ENCODE results near the gene TADA2B. TPM values are rescaled to one million over a fixed set of nuclear protein-coding genes. Genes with fewer than 3 reads are reported as not detected.

Gene TADA2B
- total and polyA plus RNA-seq, 2 of the 4 experiments (the other 2 are of a cell fraction), result 6.1 to 8.6 TPM

DNA sequence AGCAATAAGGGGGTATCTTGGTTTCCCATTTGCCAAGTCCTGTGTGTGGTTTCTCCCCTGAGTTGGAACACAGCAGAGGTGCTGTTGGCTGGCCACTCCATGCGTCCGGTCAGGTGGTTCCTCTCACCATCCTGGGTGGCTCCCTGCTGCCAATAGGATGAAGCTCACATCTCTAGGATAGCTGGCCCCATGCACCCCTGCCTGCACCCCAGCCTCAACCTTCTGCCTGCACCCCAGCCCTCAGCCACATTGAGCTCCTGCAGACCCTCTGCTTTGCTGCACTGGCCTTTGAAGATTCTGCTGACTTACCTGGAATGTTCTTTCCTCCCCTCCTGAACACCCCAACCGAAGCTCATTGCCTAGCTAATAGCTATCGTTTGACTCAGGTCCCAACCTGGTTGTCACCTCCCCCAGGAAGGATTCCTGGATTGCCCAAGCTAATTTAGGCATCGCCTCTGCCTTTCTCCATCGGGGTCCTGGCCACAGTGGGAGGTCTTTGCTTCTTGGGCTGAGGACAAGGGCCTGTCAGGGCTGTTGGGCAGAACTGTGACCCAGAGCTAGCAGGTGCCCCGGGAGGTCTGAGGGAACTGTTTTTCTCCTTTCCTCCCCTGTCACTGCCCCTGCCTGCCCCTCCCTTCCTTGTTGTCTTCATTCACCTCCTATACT lies 61.3 kb downstream of the TADA2B start:
- Histone ChIP-seq H2BK15ac (ENCODE audit: low read depth, low read length) (no peak overlapping the region), H2BK5ac (ENCODE audit: low read depth, low read length, poor library complexity, severe bottlenecking) (no peak overlapping the region), H3K4me1 (ENCODE audit: control insufficient read depth, insufficient read depth, low read length) (peaks cover 6% of the 10 kb centered on the region; the same call in 1 of the 2 replicates), H2AFZ (replicated peaks; ENCODE audit: low read length, poor library complexity) (no peak overlapping the region), H4K20me1 (ENCODE audit: insufficient read depth, low read length) (peaks cover 4% of the 10 kb centered on the region; the same call in 1 of the 2 replicates), H3K9me3 (ENCODE audit: control insufficient read depth, insufficient read depth, low read length) (no peaks in the 10 kb centered on the region), H4K91ac (ENCODE audit: insufficient read depth, low read depth, low read length) (no peak overlapping the region), H3K56ac (ENCODE audit: extremely low read depth, insufficient read depth, low read length) (no peak overlapping the region), H3K4ac (ENCODE audit: low read depth, low read length) (no peak overlapping the region), H3K14ac (replicated peaks; ENCODE audit: low read depth, low read length) (no peak overlapping the region), H3K4me2 (ENCODE audit: low read depth, low read length) (no peak overlapping the region), H2AK5ac (ENCODE audit: low read depth, low read length) (no peak overlapping the region), H2BK20ac (ENCODE audit: low read depth, low read length) (no peak overlapping the region), H3K23ac (ENCODE audit: low read depth, low read length) (no peak overlapping the region), H3K9ac (ENCODE audit: low read depth, low read length) (no peak overlapping the region), H3K27ac (ENCODE audit: insufficient read depth, low read length) (no peak overlapping the region), H3K4me3 (ENCODE audit: insufficient read depth, low read depth, low read length) (no peak overlapping the region), H4K5ac (ENCODE audit: low read depth, low read length) (no peak overlapping the region), H3K18ac (ENCODE audit: low read depth, low read length) (no peak overlapping the region), H4K8ac (ENCODE audit: low read depth in 2 of 2, low read length in 2 of 2) (no peak overlapping the region), H2AK9ac (replicated peaks; ENCODE audit: low read depth, low read length, poor library complexity) (no peak overlapping the region), H3K36me3 (ENCODE audit: control insufficient read depth, insufficient read depth, low read length) (no peaks in the 10 kb centered on the region), H3K9me1 (ENCODE audit: insufficient read depth, low read length) (peaks cover 7% of the 10 kb centered on the region; the same call in 1 of the 2 replicates), H3K79me1 (ENCODE audit: low read depth in 1 of 2, low read length in 2 of 2) (no peaks in the 10 kb centered on the region), H2BK120ac (ENCODE audit: low read depth, low read length) (no peak overlapping the region), H3K27me3 (ENCODE audit: control insufficient read depth, insufficient read depth, low read length) (peaks cover 16% of the 10 kb centered on the region; the same call in 1 of the 2 replicates)
- CTCF ChIA-PET, result interaction anchor here (0.6 kb wide), 1 partner anchor 15 kb away, joined by 4 read pairs; no protein-coding TSS in a partner anchor
- intact Hi-C loops (cut with micrococcal nuclease) (loop anchor here (5.0 kb wide), 1 partner anchor 88 kb away; the partner anchor contains the start of gene SORCS2), in situ Hi-C loops (cut with MboI; ENCODE audit: low sequenced_read_pairs) (no loop called here), dilution Hi-C loops (cut with HindIII; ENCODE audit: low sequenced_read_pairs, unreplicated experiment) (no loop called here)
- POLR2A ChIA-PET (ENCODE audit: unreplicated experiment), result no interaction called here
- DNase-seq (no peak), ATAC-seq (ENCODE audit: low read depth) (no peak)
- TF ChIP-seq RAD21 (IDR thresholded peaks at IDR 0.05; ENCODE audit: low read length) (no peak), CHD1 (IDR thresholded peaks at IDR 0.05; ENCODE audit: low read depth, low read length) (no peak), RCOR1 (IDR thresholded peaks at IDR 0.05; ENCODE audit: insufficient replicate concordance, low read length) (no peak), NFE2L2 (IDR thresholded peaks at IDR 0.05; ENCODE audit: low read depth, low read length) (no peak), MAZ (IDR thresholded peaks at IDR 0.05; ENCODE audit: borderline replicate concordance, low read depth, low read length) (no peak), MAFK (IDR thresholded peaks at IDR 0.05; ENCODE audit: low read depth, low read length) (no peak), FOS (IDR thresholded peaks at IDR 0.05; ENCODE audit: low read depth, low read length) (no peak), RFX5 (IDR thresholded peaks at IDR 0.05; ENCODE audit: low read depth, low read length) (no peak), USF2 (IDR thresholded peaks at IDR 0.05; ENCODE audit: low read depth, low read length) (no peak), BHLHE40 (IDR thresholded peaks at IDR 0.05; ENCODE audit: low read depth, low read length) (no peak), SMC3 (IDR thresholded peaks at IDR 0.05; ENCODE audit: low read depth, low read length) (no peak), POLR2A (IDR thresholded peaks at IDR 0.05; ENCODE audit: low read depth, low read length) (no peak), CEBPB (IDR thresholded peaks at IDR 0.05; ENCODE audit: low read depth, low read length) (no peak), MXI1 (IDR thresholded peaks at IDR 0.05; ENCODE audit: borderline replicate concordance, low read depth, low read length) (no peak), CTCF (conservative IDR thresholded peaks at IDR 0.05; ENCODE audit: low read depth, low read length) (no peak)
- TF ChIP-seq, protein P1, sequence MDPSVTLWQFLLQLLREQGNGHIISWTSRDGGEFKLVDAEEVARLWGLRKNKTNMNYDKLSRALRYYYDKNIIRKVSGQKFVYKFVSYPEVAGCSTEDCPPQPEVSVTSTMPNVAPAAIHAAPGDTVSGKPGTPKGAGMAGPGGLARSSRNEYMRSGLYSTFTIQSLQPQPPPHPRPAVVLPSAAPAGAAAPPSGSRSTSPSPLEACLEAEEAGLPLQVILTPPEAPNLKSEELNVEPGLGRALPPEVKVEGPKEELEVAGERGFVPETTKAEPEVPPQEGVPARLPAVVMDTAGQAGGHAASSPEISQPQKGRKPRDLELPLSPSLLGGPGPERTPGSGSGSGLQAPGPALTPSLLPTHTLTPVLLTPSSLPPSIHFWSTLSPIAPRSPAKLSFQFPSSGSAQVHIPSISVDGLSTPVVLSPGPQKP (IDR thresholded peaks at IDR 0.05; ENCODE audit: borderline replicate concordance, low read depth, low read length), result no peak
- WGBS, 2 experiments (ENCODE audit: extremely low coverage in 2 of 2, insufficient read length in 1 of 2), result no CpG with 5 or more reads among the region's 7 CpGs
- BruUV-seq (replicated peaks), result no TSS peak

Data from IMR-90 (cell line).